Measurements from ENCODE around the gene ZSCAN18. TPM values are rescaled to one million over a fixed set of nuclear protein-coding genes. Genes with fewer than 3 reads are reported as not detected.

ZSCAN18 gene
- polyA plus RNA-seq, 12 donors = 47.2 to 70.3 (median 55.2) TPM; not detected in 1

- DNase-seq = no peak
Observed at GRCh38 chr19:58046856-58047255, 51.2 kb downstream of the ZSCAN18 start.

GRCh38 chr19:58045411-58046050 lies 52.5 kb downstream of the ZSCAN18 start:
- DNase-seq = no peak

GRCh38 chr19:58044886-58045285 lies 53.1 kb downstream of the ZSCAN18 start:
- DNase-seq = no peak

- DNase-seq = no peak
Observed at GRCh38 chr19:58044391-58044790, 53.6 kb downstream of the ZSCAN18 start.

- DNase-seq = no peak
Observed at GRCh38 chr19:58042495-58043340, 55.3 kb downstream of the ZSCAN18 start.

- DNase-seq = no peak
Observed at GRCh38 chr19:58040751-58041525, 57.1 kb downstream of the ZSCAN18 start.

GRCh38 chr19:58038688-58039204 lies 59.3 kb downstream of the ZSCAN18 start:
- DNase-seq = no peak

GRCh38 chr19:58037927-58038687 lies 59.9 kb downstream of the ZSCAN18 start:
- no peak for DNase-seq

- DNase-seq = no peak
Observed at GRCh38 chr19:58035863-58036262, 62.2 kb downstream of the ZSCAN18 start.

- DNase-seq = no peak
Observed at GRCh38 chr19:58034477-58034793, 63.6 kb downstream of the ZSCAN18 start.

Other genes with a start within 250 kb of the ZSCAN18 start
- 10 to 100 TPM in 11 of 12 donors, not detected in 1; 11.3 to 32.1 (median 19.0) TPM for gene ZNF587, start 248.4 kb downstream of the ZSCAN18 start, polyA plus RNA-seq (ENCODE audit: insufficient read length in 12 of 12)
- gene ZNF814, start 209.2 kb downstream of the ZSCAN18 start, polyA plus RNA-seq (ENCODE audit: insufficient read length in 12 of 12) = 10 to 100 TPM in 11 of 12 donors, not detected in 1; 17.0 to 56.5 (median 27.9) TPM
- gene ZNF417, start 181.6 kb downstream of the ZSCAN18 start, polyA plus RNA-seq (ENCODE audit: insufficient read length in 12 of 12) = 10 to 100 TPM in 8 of 12 donors, 1 to 10 TPM in 3, not detected in 1; 3.6 to 27.5 (median 12.9) TPM
- gene ZNF418, start 162.8 kb downstream of the ZSCAN18 start, polyA plus RNA-seq (ENCODE audit: insufficient read length in 12 of 12) = 10 to 100 TPM in 5 of 12 donors, 1 to 10 TPM in 6, not detected in 1; 6.8 to 18.9 (median 9.9) TPM
- 1 to 10 TPM in 10 of 12 donors, not detected in 2; 5.0 to 9.3 (median 6.8) TPM for gene ZNF256, start 150.5 kb downstream of the ZSCAN18 start, polyA plus RNA-seq (ENCODE audit: insufficient read length in 12 of 12)
- gene C19orf18, start 123.7 kb downstream of the ZSCAN18 start, polyA plus RNA-seq (ENCODE audit: insufficient read length in 12 of 12) = 1 to 10 TPM in 7 of 12 donors, under 1 TPM in 3, not detected in 2; 0.48 to 3.7 (median 1.3) TPM
- gene ZNF606, start 95.4 kb downstream of the ZSCAN18 start, polyA plus RNA-seq (ENCODE audit: insufficient read length in 12 of 12) = 10 to 100 TPM in 11 of 12 donors, not detected in 1; 10.5 to 27.5 (median 13.2) TPM
- 1 to 10 TPM in 2 of 12 donors, under 1 TPM in 8, not detected in 2; 0.43 to 2.0 (median 0.68) TPM for gene ZSCAN1, start 64.2 kb downstream of the ZSCAN18 start, polyA plus RNA-seq (ENCODE audit: insufficient read length in 12 of 12)
- gene ZNF135, start 38.9 kb downstream of the ZSCAN18 start, polyA plus RNA-seq (ENCODE audit: insufficient read length in 12 of 12) = 10 to 100 TPM in 11 of 12 donors, not detected in 1; 10.4 to 29.7 (median 14.2) TPM
- 10 to 100 TPM in 11 of 12 donors, not detected in 1; 10.5 to 14.9 (median 13.2) TPM for gene ZNF329, start 52.6 kb upstream of the ZSCAN18 start, polyA plus RNA-seq (ENCODE audit: insufficient read length in 12 of 12)
- 10 to 100 TPM in 4 of 12 donors, 1 to 10 TPM in 7, not detected in 1; 7.6 to 21.2 (median 9.4) TPM for gene ZNF274, start 84.8 kb upstream of the ZSCAN18 start, polyA plus RNA-seq (ENCODE audit: insufficient read length in 12 of 12)
- 10 to 100 TPM in 11 of 12 donors, not detected in 1; 13.0 to 24.3 (median 16.1) TPM for gene ZNF544, start 130.7 kb upstream of the ZSCAN18 start, polyA plus RNA-seq (ENCODE audit: insufficient read length in 12 of 12)
- 1 to 10 TPM in 11 of 12 donors, not detected in 1; 4.0 to 7.0 (median 5.6) TPM for gene ZNF8, start 180.7 kb upstream of the ZSCAN18 start, polyA plus RNA-seq (ENCODE audit: insufficient read length in 12 of 12)
- gene ERVK3-1, start 207.1 kb upstream of the ZSCAN18 start, polyA plus RNA-seq (ENCODE audit: insufficient read length in 12 of 12) = 10 to 100 TPM in 11 of 12 donors, not detected in 1; 25.9 to 51.7 (median 28.4) TPM
- 1 to 10 TPM in 10 of 12 donors, not detected in 2; 2.6 to 4.0 (median 3.1) TPM for gene ZSCAN22, start 228.8 kb upstream of the ZSCAN18 start, polyA plus RNA-seq (ENCODE audit: insufficient read length in 12 of 12)

All from muscle of arm (tissue), 12 donors.